GM18861 (cell line): ENCODE data around the gene NDUFA13.

ENCODE experiments used
- ATAC-seq: cut with Tn5 transposase; IDR thresholded peaks from one replicate; pipeline ENCODE4 v1.9.1; 2021; ENCODE audit not compliant: unreplicated experiment

NDUFA13 gene

DNA sequence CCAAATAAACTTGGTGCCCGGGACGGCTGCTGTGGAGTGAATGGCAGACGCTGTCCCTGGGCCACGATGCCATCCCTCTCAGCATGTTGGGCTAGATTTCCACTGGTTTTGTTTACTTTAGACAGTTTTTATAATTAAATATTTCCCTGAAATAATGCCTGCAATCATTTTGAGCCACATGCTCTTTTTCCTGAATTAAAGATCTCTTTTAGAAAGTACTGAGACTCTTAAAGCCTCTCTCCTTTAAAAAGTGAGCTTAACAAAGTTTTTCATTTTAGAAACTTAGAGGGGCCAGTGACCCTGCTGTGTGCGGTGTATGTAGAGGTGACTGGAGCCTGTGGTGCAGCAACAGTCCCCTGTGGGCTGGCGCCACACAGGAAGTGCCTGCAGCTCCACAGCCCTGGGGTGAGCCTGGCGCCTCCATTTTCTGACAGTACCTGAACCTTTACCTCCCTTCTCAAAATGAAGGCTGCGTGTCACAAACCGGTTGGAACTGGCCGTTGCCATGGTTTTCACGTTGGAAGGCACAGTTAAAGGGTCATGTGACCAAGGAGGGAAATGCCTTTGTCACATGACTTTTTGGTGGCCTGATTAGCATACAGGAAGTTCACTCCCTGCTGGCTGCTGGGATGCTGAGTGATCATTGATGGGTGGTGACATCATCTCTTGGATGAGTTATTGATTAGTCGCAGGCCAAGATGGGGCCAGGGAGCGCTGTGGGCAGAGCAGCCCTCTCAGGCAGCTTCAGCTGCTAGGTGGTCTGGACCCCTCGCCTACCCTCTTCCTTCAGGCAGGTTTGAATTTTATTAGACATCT, 26.9 kb upstream of the NDUFA13 start:
- ATAC-seq, result peak; percentile 53

DNA sequence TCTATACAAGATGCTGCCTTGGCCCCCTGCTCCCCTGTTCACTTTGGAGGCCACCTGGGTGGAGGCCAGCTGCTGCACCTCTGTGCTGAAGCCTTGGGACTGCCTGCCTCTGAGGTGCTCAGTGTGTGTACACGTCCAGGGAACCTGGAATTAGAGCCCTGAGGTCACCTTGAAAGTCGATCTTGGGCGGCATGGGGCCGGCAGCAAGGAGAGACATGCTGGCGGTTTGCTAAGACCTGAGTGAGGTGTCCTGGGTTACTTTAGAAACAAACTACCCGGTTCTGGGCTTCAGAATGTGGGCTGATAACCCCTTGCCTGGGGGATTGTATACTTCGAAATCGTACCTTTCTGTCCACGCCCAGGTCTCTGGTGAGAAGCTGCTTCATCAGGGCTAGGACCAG, 26.2 kb upstream of the NDUFA13 start:
- ATAC-seq, result no peak

DNA sequence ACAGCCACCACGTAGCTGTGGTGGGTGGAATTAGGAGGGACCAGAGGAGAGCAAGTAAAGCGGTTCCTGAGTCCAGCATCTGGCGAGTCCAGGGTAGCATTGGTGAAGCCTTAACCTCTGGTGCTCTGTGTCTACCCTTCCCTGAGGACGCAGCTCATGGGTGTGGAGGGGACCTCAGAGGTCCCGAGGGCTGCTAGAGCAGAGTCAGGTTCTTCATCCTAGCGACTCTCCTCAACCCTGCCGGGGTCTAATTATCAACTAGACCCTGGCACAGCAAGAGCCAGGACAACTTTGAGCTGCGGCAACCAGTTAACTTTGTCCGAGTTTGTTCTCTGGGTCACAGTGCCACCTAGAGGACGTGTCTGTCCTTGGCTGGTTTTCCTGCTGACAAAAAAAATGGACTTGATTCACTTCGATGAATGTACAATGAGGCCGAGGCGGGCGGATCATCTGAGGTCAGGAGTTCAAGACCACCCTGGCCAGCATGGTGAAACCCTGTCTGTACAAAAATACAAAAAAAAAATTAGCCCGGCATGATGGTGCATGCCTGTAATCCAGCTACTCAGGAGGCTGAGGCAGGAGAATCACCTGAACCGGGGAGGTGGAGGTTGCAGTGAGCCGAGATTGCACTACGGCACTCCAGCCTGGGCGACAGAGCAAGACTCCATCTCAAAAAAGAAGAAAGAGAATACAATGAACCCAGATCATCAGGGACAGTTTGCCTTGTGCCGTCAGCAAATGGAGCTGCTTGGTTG, 25.6 kb upstream of the NDUFA13 start:
- peak; percentile 26 for ATAC-seq

DNA sequence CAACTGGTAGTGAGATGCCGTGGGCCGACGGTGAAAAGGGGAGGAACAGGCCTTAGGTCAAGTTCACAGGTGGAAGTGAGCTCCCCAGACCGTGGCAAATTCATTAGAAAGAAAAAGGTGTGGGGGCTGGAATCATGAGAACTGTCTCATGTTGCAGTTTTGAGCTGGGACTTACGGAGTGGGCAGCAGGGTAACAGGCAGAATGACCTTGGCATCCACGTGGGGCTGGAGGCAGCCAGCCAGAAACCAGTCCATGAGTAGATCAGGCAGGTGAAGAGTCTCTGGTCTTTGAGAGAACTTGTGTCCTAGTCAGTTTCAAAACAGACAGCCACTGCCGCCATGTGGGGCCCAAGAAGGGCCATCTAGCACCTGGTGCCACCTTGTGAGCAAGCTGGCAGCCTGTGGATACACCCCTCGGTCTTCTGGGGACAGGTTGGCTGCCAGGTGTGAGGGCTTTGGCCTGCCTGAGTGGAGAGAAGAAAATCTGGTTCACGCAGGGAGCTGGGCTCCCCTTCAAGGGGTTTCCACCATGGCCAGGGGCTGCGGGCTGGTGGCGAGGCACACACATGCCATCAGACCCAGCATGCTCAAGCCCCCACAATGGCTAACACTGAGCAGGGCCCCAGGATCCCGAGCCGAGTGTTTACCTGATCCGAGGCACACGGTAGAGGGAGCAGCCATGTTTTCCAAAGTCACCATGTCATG, 24.6 kb upstream of the NDUFA13 start:
- ATAC-seq, result no peak

GRCh38 chr19:19492026-19492610, 23.9 kb upstream of the NDUFA13 start:
- ATAC-seq, result no peak

DNA sequence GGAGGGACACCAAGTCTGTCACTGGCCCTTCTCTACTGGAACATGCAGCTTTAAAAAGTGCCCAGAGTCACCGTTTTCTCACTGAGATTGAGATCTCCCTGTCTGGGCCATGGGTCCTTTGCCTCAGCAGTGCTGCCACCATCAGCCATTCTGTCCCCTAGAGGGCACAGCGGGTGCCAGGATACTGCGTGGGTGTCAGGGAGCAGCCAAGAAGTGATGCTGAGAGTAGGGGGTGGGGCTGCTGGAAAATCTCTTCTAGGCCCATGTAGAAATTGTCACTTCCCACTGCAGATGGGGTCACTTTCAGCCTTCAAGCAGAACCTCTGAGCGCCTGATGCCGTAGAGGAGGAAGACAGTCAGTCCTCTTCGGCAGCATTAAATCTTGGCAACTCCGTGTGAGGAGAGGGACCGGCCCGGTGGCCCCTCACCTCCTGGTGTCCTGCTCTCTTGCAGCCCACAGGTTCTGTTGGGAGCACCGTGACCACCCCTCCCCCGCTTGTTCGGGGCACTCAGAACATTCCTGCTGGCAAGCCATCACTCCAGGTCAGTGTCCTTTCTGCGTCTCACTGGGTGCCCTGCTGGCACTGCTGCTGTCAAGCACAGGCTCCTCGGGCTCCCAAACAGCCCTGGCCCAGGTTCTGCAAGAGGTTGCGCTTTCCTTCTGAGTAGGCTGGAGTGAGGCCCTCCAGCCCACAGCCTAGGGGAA, 22.0 kb upstream of the NDUFA13 start:
- no peak for ATAC-seq

- ATAC-seq, result no peak
Measured at GRCh38 chr19:19495614-19496603, 20.1 kb upstream of the NDUFA13 start.

DNA sequence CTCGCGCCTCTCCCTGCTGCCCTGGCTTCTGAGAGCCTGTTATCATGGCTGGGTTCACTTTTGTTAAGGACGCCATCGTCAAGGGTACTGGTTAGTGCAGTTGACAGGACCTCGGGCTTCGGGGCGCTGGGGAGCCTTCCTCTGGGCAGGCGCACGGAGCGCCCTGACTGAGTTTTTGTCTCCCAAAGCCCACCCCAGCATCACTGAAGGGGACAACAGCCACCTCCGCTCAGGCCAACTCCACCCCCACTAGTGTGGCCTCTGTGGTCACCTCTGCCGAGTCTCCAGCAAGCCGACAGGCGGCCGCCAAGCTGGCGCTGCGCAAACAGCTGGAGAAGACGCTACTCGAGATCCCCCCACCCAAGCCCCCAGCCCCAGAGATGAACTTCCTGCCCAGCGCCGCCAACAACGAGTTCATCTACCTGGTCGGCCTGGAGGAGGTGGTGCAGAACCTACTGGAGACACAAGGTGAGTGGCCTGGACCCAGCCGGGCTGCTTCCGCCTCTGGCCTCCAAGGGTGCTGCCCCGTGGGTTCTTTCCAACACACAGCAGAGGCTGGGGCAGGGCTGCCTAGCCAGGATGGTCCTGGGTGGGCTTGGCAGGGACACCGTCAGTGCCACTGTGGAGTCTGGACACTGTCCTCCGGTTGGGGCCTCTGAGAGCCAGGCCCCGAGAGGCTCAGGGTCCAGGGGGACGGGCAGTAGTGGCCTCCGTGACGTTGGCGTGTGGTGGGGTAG, 17.6 kb upstream of the NDUFA13 start:
- ATAC-seq, result no peak

- ATAC-seq, result no peak
Measured at GRCh38 chr19:19499272-19499995, 16.6 kb upstream of the NDUFA13 start.

GRCh38 chr19:19500975-19501644, 14.9 kb upstream of the NDUFA13 start:
- ATAC-seq, result no peak

- no peak for ATAC-seq
Measured at GRCh38 chr19:19501798-19502197, 14.2 kb upstream of the NDUFA13 start.

DNA sequence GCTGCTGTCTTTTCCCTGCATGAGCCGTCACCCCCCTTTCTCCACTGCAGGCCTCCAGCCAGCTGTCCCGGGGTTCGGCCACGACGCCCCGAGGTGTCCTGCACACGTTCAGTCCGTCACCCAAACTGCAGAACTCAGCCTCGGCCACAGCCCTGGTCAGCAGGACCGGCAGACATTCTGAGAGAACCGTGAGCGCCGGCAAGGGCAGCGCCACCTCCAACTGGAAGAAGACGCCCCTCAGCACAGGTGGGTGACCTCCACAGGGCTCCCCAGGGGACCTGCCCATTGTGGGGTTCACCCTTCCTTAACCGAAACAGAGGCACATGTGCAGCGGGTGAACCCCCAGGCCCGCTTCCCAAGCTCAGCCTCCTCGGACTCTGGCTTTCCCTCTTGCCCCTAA, 13.7 kb upstream of the NDUFA13 start:
- ATAC-seq, result no peak

GRCh38 chr19:19502808-19503602, 13.0 kb upstream of the NDUFA13 start:
- ATAC-seq, result no peak

DNA sequence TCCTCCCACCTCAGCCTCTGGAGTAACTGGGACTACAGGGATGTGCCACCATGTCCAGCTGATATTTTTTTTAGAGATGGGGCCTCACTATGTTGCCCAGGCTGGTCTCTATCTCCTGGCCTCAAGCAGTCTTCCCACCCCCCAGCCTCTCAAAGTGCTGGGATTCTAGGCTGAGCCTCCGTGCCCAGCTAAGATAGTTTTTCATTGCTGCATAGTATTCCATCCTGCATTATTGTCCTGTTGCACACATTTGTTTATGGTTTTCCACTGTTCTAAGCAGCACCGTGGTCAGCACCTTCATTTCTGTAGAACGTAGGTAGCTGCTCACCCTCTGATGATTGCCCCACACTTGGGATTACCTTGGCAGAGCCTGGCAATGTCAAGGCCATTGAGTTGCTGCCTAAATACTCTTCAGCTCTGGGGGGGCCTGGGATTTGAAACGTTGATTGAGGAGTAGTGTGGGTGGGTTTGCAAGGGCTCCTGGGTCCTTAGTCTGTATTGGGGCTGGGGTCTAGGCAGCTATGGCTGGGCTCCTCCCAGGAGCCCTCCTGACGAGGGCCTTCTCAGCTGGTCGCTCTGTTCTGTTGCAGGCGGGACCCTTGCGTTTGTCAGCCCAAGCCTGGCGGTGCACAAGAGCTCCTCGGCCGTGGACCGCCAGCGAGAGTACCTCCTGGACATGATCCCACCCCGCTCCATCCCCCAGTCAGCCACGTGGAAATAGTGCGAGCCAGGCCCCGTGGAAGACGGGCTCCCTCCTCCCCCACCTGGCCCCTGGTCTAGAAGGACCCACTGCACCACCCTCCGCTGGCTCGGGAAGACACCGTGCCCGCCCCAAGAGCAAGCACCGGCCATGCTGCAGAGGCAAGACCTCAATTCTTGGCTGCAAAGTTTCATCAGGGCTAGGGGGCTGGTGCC, 11.0 kb upstream of the NDUFA13 start:
- no peak for ATAC-seq

DNA sequence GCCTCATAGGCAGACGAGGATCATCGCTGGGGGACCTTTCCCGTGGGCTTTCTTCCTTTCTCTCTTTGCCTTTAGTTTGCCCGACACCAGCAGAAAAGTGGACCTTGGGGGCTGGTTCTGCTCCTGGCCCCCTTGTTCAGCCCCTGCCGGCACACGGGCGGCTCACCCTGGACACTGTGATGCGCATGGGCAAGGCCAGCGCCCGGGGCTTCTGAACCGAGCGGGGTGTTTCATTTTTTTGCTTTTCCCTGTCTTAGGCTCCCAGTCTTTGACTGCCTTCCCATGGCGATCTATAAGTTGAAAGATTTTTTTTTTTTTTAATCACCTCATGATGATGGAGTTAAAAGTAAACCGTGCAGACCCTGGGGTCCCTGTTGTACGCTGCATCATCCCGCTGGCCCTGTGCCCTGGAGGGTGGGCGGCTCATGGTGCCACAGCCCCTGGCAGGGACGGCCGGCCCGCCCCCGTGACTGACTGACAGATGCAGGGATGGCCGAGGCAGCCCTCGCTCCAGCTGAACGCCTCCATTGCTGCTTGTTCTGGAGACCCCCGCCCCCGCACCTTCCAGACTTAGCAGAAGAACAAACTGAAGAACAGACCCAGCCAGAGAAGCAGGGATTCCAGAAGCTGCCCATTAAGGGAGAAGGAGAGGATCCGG, 10.2 kb upstream of the NDUFA13 start:
- ATAC-seq, result no peak
